Bronchial epithelial cell (primary cell): ENCODE results near the gene TPX2. TPM values are rescaled to one million over a fixed set of nuclear protein-coding genes. Genes with fewer than 3 reads are reported as not detected.

Source experiments
- DNase-seq: peaks from one replicate; pipeline ENCODE4 v3.0.0-alpha.2; 2010; ENCODE audit warnings: low read depth
- FAIRE-seq: peaks from 2 replicates; lab custom pipeline; 2011; peaks lifted over from hg19 to GRCh38; lab: Jason Lieb, UNC
- H3K27me3 ChIP-seq: 2 replicates; pipeline ENCODE4 v1.5.1; 2011; ENCODE audit warnings: low read length; ENCODE audit not compliant: control insufficient read depth, insufficient read depth
- H3K36me3 ChIP-seq: 2 replicates; pipeline ENCODE4 v1.5.1; 2011; ENCODE audit warnings: low read length; ENCODE audit not compliant: control insufficient read depth, insufficient read depth
- H3K4me3 ChIP-seq: 2 replicates; pipeline ENCODE4 v1.5.1; 2011; ENCODE audit warnings: mild to moderate bottlenecking, low read depth, low read length, control low read depth
- CTCF ChIP-seq: IDR thresholded peaks from 2 replicates; pipeline ENCODE4 v1.5.1; 2011; ENCODE audit warnings: mild to moderate bottlenecking, moderate library complexity, low read length, control low read depth, inconsistent platforms; ENCODE audit not compliant: insufficient read depth, severe bottlenecking
- total RNA-seq: library from RNA; depleted of rRNA; stranded (reverse); fragments of >200 nt; gene quantifications from 2 replicates; pipeline ENCODE4 v1.2.1, GENCODE V29; 2014

Gene TPX2
- total RNA-seq, 1 donor from 2014 or later = 1.3 TPM

DNA sequence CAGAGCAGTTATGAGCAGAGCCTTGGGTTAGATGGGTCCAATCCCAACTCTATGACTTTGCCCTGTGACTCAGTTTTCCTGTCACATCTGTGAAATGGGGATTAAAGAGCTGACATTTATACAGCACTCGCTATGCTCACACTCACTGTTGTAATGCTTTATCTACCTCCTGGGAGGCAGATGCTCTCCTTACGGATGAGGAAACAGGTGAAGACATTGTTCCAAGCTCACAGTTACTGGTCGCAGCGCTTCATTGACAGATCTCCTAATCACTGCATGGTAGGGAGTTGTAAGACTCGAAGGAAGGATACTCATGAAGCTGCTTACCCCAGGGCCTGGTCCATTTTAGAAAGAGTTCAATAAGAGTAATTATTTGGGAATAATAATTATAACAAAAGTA lies 77.1 kb downstream of the TPX2 start:
- no peak for TF ChIP-seq CTCF
- DNase-seq (no peak), FAIRE-seq (no peak)
- H3K27me3 ChIP-seq = no peaks in the 10 kb centered on the region
- H3K36me3 ChIP-seq = no peaks in the 10 kb centered on the region
- H3K4me3 ChIP-seq = no peak overlapping the region

- H3K36me3 ChIP-seq = no peaks in the 10 kb centered on the region
- FAIRE-seq (no peak), DNase-seq (no peak)
- no peak for TF ChIP-seq CTCF
- H3K4me3 ChIP-seq = no peak overlapping the region
- H3K27me3 ChIP-seq = no peaks in the 10 kb centered on the region
These were observed 78.4 kb downstream of the TPX2 start for GRCh38 chr20:31817461-31817860.

DNA sequence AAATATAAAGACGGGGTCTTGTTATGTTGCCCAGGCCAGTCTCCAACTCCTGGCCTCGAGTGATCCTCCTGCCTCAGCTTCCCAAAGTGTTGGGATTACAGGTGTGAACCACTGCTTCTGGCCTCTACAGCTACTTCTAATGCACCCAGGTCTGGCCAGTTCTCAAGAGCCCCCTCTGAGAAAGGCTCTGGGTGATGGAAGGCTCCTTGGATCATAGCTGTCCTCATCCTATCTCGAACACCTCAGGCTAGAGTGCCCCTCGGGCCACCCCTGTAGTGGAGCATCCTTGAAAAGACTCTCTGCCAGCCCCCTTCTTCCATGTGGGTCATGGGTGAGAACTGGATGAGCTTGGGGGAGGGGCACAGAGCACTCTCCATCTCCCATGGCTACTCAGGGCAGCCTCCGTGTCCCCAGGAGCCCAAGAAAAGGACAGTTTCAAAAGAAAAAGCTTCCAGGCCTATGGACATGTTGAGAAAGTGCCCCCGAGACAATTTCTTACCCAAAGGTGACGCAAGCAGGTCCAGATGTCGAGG lies 79.4 kb downstream of the TPX2 start:
- FAIRE-seq (no peak), DNase-seq (no peak)
- TF ChIP-seq CTCF = no peak
- Histone ChIP-seq H3K27me3 (no peaks in the 10 kb centered on the region), H3K36me3 (no peaks in the 10 kb centered on the region), H3K4me3 (no peak overlapping the region)

DNA sequence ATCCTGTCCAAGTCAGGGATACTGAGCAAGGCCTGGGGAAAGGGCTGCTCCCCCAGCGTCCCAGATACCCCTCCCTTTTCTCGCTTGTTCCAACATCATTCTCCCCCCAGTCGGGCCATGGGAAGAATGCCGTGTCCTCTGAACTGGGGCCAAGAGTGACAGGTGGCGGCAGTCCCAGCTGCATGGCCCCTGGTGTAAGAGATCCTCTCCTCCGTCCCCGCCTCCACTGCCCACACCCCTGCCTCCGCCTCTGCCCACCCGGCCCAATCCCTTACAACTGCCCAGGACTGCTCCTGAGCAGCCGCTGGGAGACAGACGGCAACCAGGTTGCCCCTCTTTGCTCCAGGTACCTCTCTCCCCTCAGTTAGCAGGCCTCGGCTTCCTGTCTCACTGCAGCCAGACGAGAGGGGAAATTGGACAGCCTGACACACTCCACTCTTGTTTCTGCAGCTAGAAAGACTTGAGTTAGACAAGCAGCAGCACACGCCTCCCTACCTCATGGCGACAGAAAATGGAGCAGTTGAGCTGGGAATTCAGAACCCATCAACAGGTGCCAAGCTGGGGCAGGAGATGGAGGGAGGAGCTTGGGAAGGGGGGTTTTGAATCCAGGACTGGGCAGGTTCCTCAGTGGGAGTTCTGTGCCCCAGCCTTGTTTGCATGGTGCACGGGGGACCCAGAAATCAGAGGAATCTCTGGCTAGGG lies 80.1 kb downstream of the TPX2 start, which contains the start of gene MYLK2:
Gene MYLK2, plus strand, starts transcription at position 274 of the 702 bp plus-strand sequence. Its CDS starts 225 bp downstream, at position 499.
- Histone ChIP-seq H3K27me3 (no peaks in the 10 kb centered on the region), H3K4me3 (no peak within 1 kb of the TSS), H3K36me3 (no peaks in the 10 kb centered on the region)
- no peak for DNase-seq
- no peak for FAIRE-seq
- no peak for TF ChIP-seq CTCF

GRCh38 chr20:31820228-31820627 lies 81.1 kb downstream of the TPX2 start:
- TF ChIP-seq CTCF = no peak
- Histone ChIP-seq H3K27me3 (no peaks in the 10 kb centered on the region), H3K36me3 (no peaks in the 10 kb centered on the region), H3K4me3 (no peak overlapping the region)
- DNase-seq (no peak), FAIRE-seq (no peak)
